PC-9 (cell line): Measurements from ENCODE around the gene C4orf51.

Experiments used
- EZH2 ChIP-seq: fragments of 200-600 bp; sonication (generic); IDR thresholded peaks from 2 replicates; pipeline ENCODE4 v1.8.0; 2017; ENCODE audit warnings: antibody characterized with exemption, low read depth
- TF ChIP-seq, protein P1 (sequence below): fragments of 200-600 bp; sonication (generic); conservative IDR thresholded peaks from 2 replicates; pipeline ENCODE4 v1.6.1; 2017; ENCODE audit warnings: mixed run types, antibody characterized with exemption, mild to moderate bottlenecking, moderate library complexity

DNA sequence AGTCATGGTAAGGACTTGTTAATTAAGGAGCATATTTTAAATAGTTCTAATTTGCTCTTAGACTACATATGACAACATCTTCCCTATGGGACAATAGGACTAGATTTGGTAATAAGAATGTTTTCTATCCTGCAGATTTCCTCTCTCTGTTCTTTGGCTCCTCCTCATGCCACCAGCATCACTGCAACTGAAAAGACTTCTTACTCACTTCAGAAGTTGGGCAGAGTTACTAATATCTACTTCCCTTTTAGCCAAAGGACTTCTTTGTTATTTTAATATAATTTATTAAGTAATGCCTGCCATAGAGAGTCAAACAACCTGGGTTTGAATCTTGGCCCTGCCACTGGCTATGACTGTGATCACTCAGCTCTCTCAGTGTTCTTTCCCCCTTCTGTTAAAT, 44.3 kb upstream of the C4orf51 start:
- TF ChIP-seq, protein P1, sequence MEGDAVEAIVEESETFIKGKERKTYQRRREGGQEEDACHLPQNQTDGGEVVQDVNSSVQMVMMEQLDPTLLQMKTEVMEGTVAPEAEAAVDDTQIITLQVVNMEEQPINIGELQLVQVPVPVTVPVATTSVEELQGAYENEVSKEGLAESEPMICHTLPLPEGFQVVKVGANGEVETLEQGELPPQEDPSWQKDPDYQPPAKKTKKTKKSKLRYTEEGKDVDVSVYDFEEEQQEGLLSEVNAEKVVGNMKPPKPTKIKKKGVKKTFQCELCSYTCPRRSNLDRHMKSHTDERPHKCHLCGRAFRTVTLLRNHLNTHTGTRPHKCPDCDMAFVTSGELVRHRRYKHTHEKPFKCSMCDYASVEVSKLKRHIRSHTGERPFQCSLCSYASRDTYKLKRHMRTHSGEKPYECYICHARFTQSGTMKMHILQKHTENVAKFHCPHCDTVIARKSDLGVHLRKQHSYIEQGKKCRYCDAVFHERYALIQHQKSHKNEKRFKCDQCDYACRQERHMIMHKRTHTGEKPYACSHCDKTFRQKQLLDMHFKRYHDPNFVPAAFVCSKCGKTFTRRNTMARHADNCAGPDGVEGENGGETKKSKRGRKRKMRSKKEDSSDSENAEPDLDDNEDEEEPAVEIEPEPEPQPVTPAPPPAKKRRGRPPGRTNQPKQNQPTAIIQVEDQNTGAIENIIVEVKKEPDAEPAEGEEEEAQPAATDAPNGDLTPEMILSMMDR, result no peak
- no peak for TF ChIP-seq EZH2
